Calu3 (cell line): ENCODE measurements around the gene PLEK2. TPM values are rescaled to one million over a fixed set of nuclear protein-coding genes. Genes with fewer than 3 reads are reported as not detected.
A peak's percentile ranks its signal among the peaks of the same experiment; 100 is the strongest.

Experiments used
- BruUV-seq: library from RNA; stranded (reverse); fragments of 400-500 nt; replicated peaks from 2 replicates; lab custom pipeline; 2021; lab: Mats Ljungman, UMichigan
- CTCF ChIA-PET: fragments of 300-600 bp; sonication (Branson Sonifier 250); formaldehyde crosslinking; loops from one replicate; lab custom pipeline; 2022; ENCODE audit warnings: antibody characterized with exemption; lab: Charles Lee
- DNase-seq: peaks from one replicate; pipeline ENCODE4 v3.0.0; 2022
- H3K27ac Mint-ChIP-seq: one replicate; pipeline ENCODE4 v1.8.0; 2022; ENCODE audit warnings: mixed read lengths; ENCODE audit not compliant: unreplicated experiment
- H3K27me3 Mint-ChIP-seq: one replicate; pipeline ENCODE4 v1.8.0; 2022; ENCODE audit warnings: mixed read lengths; ENCODE audit not compliant: unreplicated experiment
- H3K36me3 Mint-ChIP-seq: one replicate; pipeline ENCODE4 v1.8.0; 2022; ENCODE audit warnings: mild to moderate bottlenecking, moderate library complexity, mixed read lengths; ENCODE audit not compliant: insufficient read depth, unreplicated experiment
- H3K4me1 Mint-ChIP-seq: one replicate; pipeline ENCODE4 v1.8.0; 2022; ENCODE audit warnings: mild to moderate bottlenecking, low read depth, mixed read lengths; ENCODE audit not compliant: unreplicated experiment
- H3K4me3 Mint-ChIP-seq: one replicate; pipeline ENCODE4 v1.8.0; 2022; ENCODE audit warnings: mild to moderate bottlenecking, low read depth, moderate library complexity, mixed read lengths; ENCODE audit not compliant: unreplicated experiment
- H3K9me3 Mint-ChIP-seq: one replicate; pipeline ENCODE4 v1.8.0; 2022; ENCODE audit warnings: low read depth, mixed read lengths; ENCODE audit not compliant: unreplicated experiment
- intact Hi-C: fragments of 100-400 bp; cut with micrococcal nuclease; formaldehyde crosslinking; loops from one replicate; pipeline ENCODE4 v1.10.0; 2022; ENCODE audit not compliant: unreplicated experiment
- total RNA-seq: library from RNA; stranded (reverse); gene quantifications from 2 replicates; pipeline ENCODE4 v1.2.3, GENCODE V29; 2022
- TF ChIP-seq, protein P1 (sequence below): fragments of 200-600 bp; IDR thresholded peaks from one replicate; pipeline ENCODE4 v1.8.0; 2022; ENCODE audit warnings: antibody characterized with exemption; ENCODE audit not compliant: unreplicated experiment

Gene PLEK2
- total RNA-seq, 1 experiment from 2014 or later: 39.5 TPM

DNA sequence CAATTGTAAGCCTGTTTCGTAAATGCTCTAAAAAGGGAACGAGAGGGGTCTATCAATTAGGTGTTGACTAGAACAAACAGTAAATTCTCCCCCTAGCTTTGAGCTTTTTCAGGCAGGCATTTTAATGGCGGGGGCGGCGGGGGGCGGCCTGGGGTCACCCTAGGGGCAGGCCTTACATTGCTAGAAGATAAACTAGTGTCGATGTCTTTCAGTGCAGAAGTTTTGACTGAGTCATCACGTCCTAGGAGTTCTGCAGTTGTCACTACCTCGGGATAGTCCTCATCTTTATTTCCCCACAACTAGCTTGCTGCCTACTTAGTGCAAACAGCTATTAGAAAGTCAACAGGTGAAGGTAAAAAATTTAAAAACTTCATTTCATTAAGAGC is 54.0 kb downstream of the PLEK2 start:
- TF ChIP-seq, protein P1, sequence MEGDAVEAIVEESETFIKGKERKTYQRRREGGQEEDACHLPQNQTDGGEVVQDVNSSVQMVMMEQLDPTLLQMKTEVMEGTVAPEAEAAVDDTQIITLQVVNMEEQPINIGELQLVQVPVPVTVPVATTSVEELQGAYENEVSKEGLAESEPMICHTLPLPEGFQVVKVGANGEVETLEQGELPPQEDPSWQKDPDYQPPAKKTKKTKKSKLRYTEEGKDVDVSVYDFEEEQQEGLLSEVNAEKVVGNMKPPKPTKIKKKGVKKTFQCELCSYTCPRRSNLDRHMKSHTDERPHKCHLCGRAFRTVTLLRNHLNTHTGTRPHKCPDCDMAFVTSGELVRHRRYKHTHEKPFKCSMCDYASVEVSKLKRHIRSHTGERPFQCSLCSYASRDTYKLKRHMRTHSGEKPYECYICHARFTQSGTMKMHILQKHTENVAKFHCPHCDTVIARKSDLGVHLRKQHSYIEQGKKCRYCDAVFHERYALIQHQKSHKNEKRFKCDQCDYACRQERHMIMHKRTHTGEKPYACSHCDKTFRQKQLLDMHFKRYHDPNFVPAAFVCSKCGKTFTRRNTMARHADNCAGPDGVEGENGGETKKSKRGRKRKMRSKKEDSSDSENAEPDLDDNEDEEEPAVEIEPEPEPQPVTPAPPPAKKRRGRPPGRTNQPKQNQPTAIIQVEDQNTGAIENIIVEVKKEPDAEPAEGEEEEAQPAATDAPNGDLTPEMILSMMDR: no peak
- DNase-seq: no peak
- peak overlapping the region; percentile 94 for H3K4me3 Mint-ChIP-seq
- intact Hi-C loops: no loop called here
- peaks cover 28% of the 10 kb centered on the region for H3K4me1 Mint-ChIP-seq
- H3K9me3 Mint-ChIP-seq: no peaks in the 10 kb centered on the region
- H3K27me3 Mint-ChIP-seq: no peaks in the 10 kb centered on the region
- H3K36me3 Mint-ChIP-seq: peaks cover 33% of the 10 kb centered on the region
- no peak overlapping the region for H3K27ac Mint-ChIP-seq
- CTCF ChIA-PET: no interaction called here
- no TSS peak for BruUV-seq

DNA sequence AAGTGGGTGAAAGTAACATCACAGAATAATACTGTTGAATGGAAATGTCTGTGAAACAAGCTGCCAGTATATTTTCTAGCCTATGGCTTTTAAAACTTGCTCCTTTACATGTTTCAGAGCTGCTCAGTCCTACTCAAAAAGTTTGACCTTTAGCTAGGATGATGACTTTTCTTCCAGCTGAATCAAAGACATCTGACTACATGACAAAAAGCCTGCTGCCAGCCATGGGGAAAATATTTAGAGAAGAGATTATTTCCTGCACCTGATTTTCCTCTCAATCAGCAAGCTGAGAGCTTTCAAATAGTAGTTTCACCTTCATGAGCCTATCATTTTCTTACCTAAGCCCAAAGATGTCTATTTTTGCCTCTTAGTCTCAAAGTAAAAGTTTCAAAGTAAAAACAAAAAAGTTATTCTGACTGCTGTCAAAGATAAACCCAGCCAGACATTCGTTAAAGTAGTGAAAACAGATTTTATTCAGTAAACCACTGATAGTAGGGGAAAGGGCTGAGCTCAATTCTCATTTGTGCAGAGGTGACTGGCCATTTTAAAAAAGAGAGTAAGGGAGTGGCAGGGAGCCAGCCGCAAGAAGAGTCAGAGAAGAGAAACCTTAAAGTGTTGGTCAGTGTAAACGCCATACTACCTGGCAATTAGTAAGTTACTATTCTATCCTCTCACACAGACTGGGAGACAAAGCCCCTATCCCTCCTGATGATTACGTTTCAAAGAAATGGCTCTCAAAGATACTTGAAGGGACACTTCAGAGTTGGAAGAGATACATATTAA is 54.6 kb downstream of the PLEK2 start:
- intact Hi-C loops: no loop called here
- peaks cover 22% of the 10 kb centered on the region for H3K4me1 Mint-ChIP-seq
- H3K9me3 Mint-ChIP-seq: no peaks in the 10 kb centered on the region
- CTCF ChIA-PET: no interaction called here
- H3K27ac Mint-ChIP-seq: no peak overlapping the region
- TF ChIP-seq, protein P1: no peak
- BruUV-seq: no TSS peak
- DNase-seq: no peak
- H3K36me3 Mint-ChIP-seq: peaks cover 30% of the 10 kb centered on the region
- no peaks in the 10 kb centered on the region for H3K27me3 Mint-ChIP-seq
- peak overlapping the region; percentile 94 for H3K4me3 Mint-ChIP-seq

DNA sequence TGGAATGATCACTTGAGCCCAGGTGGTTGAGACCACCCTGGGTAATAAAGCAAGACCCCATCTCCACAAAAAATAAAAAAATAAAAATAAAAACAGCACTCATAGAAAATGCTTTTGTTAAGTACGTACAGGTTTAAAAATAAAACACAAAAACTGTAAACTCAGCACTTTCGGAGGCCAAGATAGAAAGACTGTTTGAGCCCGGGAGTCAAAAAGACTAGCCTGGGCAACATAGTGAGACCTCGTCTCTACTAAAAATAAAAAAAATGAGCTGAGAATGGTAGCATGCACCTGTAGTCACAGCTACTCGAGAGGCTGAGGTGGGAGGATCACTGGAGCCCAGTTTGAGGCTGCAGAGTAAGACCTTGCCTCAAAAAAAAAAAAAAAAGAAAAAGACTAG is 59.9 kb downstream of the PLEK2 start:
- Mint-ChIP-seq H3K27ac (no peak overlapping the region), H3K4me3 (no peak overlapping the region), H3K27me3 (no peaks in the 10 kb centered on the region), H3K36me3 (peaks cover 4% of the 10 kb centered on the region), H3K9me3 (no peaks in the 10 kb centered on the region), H3K4me1 (peaks cover 2% of the 10 kb centered on the region)
- no peak for DNase-seq
- TF ChIP-seq, protein P1: no peak
- intact Hi-C loops: no loop called here
- no TSS peak for BruUV-seq
- CTCF ChIA-PET: no interaction called here

DNA sequence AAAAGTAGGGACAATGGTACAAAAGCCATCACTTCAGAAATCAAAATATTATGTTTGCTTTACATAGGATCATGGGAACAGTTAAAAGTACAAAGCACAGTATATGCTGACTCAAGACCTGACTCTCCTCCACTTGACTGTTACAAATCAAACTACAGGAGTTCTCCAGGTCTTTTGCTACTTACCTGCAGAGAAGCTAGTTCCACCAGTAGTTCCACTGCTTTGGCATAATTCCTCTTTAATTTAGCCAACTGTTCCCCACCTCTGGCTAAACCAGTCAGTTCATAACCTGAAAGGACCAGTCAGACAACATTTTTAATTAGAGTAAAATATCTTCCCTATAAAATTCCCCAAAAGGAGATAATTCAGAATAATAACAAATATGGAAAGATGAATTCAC is 66.4 kb downstream of the PLEK2 start:
- CTCF ChIA-PET: no interaction called here
- Mint-ChIP-seq H3K36me3 (peaks cover 4% of the 10 kb centered on the region), H3K9me3 (no peaks in the 10 kb centered on the region)

More for the DNA sequence above, 66.4 kb downstream of the PLEK2 start:
- intact Hi-C loops: no loop called here
- DNase-seq: no peak
- no peaks in the 10 kb centered on the region for H3K27me3 Mint-ChIP-seq
- H3K27ac Mint-ChIP-seq: no peak overlapping the region
- BruUV-seq: no TSS peak
- H3K4me1 Mint-ChIP-seq: no peaks in the 10 kb centered on the region
- H3K4me3 Mint-ChIP-seq: no peak overlapping the region
- TF ChIP-seq, protein P1: no peak
